Gastroesophageal sphincter (tissue), 4 donors: Measurements from ENCODE around the gene DPYD. TPM values are rescaled to one million over a fixed set of nuclear protein-coding genes. Genes with fewer than 3 reads are reported as not detected.

Experiments used
- ATAC-seq: fragments of 150-250 bp; one replicate; pipeline ENCODE4 v1.9.1; 2016; ENCODE audit warnings: mild to moderate bottlenecking, moderate library complexity
- H3K27ac ChIP-seq, 4 donors: fragments of 200-600 bp; sonication (generic) in 3 of 4; 1 replicate in 3 of 4; 2 replicates in 1 of 4; pipeline ENCODE4 v1.5.1; 2016 to 2019
- H3K27me3 ChIP-seq: fragments of 200-600 bp; sonication (generic); one replicate; pipeline ENCODE4 v1.5.1; 2019
- H3K36me3 ChIP-seq, 2 donors: fragments of 200-600 bp; sonication (generic); one replicate each; pipeline ENCODE4 v1.5.1; 2019; ENCODE audit warnings: control low read depth in 1 of 2
- H3K4me1 ChIP-seq, 3 donors: fragments of 200-600 bp; sonication (generic); 1 replicate in 2 of 3; 2 replicates in 1 of 3; pipeline ENCODE4 v1.5.1; 2016 to 2019; ENCODE audit warnings: control low read depth in 2 of 3
- H3K4me3 ChIP-seq, 2 donors: fragments of 200-600 bp; sonication (generic); one replicate each; pipeline ENCODE4 v1.5.1; 2019; ENCODE audit warnings: mild to moderate bottlenecking in 1 of 2, moderate library complexity in 1 of 2
- H3K9me3 ChIP-seq, 3 donors: fragments of 200-600 bp; sonication (generic); one replicate each; pipeline ENCODE4 v1.5.1; 2017 to 2019; ENCODE audit warnings: control low read depth in 2 of 3
- CTCF ChIP-seq, 4 experiments: fragments of 200-600 bp in 2 of 4; fragments of 450-650 bp in 2 of 4; sonication (generic) in 1 of 4; IDR thresholded peaks; one replicate each; pipeline ENCODE4 v1.5.1; 2017 to 2019; ENCODE audit warnings: antibody characterized with exemption in 4 of 4, mild to moderate bottlenecking in 2 of 4, moderate library complexity in 2 of 4
- EP300 ChIP-seq: sonication (generic); formaldehyde crosslinking; IDR thresholded peaks from one replicate; pipeline ENCODE4 v1.6.1; 2017; ENCODE audit warnings: antibody characterized with exemption, mild to moderate bottlenecking
- POLR2A ChIP-seq, 2 donors: fragments of 450-650 bp; IDR thresholded peaks; one replicate each; pipeline ENCODE4 v1.6.1; 2017; ENCODE audit warnings: antibody characterized with exemption in 2 of 2, mild to moderate bottlenecking in 2 of 2, moderate library complexity in 1 of 2
- POLR2AphosphoS5 ChIP-seq: sonication (generic); formaldehyde crosslinking; IDR thresholded peaks from one replicate; pipeline ENCODE4 v1.6.1; 2017; ENCODE audit warnings: antibody characterized with exemption
- WGBS, 2 donors: methylation state at CpG; one replicate each; pipeline ENCODE4 v1.1.5; 2018; ENCODE audit warnings: low coverage in 1 of 2; 5-methylcytosine and 5-hydroxymethylcytosine counted together
- total RNA-seq, 4 donors: library from RNA; depleted of rRNA; stranded (reverse); fragments of >200 nt; gene quantifications; one replicate each; pipeline ENCODE4 v1.1.0, GENCODE V29; 2016

Gene DPYD
- total RNA-seq, 4 donors from 2014 or later: 31.2 to 53.0 (median 43.2) TPM

DNA sequence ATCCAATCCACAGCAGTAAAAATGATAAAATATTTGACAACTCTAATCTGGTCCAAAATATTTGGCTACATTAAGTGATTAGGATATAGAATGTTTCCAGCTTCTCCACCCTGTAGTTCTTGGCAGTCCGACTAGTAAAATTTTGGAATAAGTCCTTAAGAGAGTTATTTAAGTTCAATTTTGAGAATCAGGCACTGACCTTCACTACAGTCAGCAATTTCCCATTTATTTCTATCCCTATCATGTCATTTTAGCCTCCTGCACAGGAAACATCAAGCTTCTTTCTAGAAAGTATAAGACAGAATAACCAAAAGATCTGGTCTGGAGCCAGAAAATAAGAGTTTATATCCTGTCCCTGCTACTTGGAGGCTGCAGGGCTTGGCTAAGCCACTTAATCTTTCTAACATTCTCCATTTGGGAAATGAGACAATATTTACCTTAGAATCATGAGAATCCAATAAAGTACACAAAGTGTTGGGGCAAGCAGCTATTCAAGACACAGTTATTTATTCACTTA lies 162.2 kb downstream of the DPYD start:
- TF ChIP-seq EP300 (no peak), POLR2A (IDR thresholded peaks at IDR 0.05) (no peak), CTCF (IDR thresholded peaks at IDR 0.05) (no peak), POLR2AphosphoS5 (no peak)
- H3K27me3 ChIP-seq: no peaks in the 10 kb centered on the region
- H3K4me3 ChIP-seq: no peak overlapping the region
- no peak overlapping the region for H3K27ac ChIP-seq
- ATAC-seq: no peak
- WGBS, 2 donors: 14 to 19% methylated on average over 1 of the region's 1 CpG
- no peaks in the 10 kb centered on the region for H3K9me3 ChIP-seq
- H3K4me1 ChIP-seq: peaks cover 6 to 10% (median 7%) of the 10 kb centered on the region in 3 donors
- H3K36me3 ChIP-seq: no peaks in the 10 kb centered on the region

DNA sequence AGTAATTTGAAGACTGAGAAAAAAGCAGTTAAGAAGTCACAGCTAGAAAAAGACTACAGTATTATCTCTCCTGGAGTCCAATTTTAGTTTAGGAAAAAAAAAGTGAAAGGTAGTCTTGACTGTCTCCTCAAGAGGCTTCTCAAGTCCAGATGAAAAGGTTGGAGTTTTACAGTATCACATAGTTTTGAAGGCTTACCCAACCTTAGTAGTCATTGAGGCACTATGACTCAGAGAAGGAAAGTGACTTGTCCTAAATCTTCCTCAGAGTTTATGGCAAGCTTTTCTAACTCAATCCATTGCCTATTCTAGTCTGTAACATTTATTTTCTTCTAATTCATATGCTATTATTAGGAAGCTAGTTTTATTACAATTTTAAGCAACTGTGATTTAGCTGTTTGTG lies 174.9 kb downstream of the DPYD start:
- Histone ChIP-seq H3K4me1 (no peaks in the 10 kb centered on the region), H3K4me3 (no peak overlapping the region), H3K9me3 (no peaks in the 10 kb centered on the region), H3K27ac (no peak overlapping the region), H3K36me3 (no peaks in the 10 kb centered on the region), H3K27me3 (no peaks in the 10 kb centered on the region)
- ATAC-seq: no peak
- TF ChIP-seq EP300: no peak
- TF ChIP-seq CTCF (IDR thresholded peaks at IDR 0.05): no peak
- no peak for TF ChIP-seq POLR2AphosphoS5
- no peak for TF ChIP-seq POLR2A (IDR thresholded peaks at IDR 0.05)

- Histone ChIP-seq H3K4me1 (no peaks in the 10 kb centered on the region), H3K4me3 (no peak overlapping the region), H3K9me3 (no peaks in the 10 kb centered on the region), H3K27me3 (no peaks in the 10 kb centered on the region), H3K36me3 (no peaks in the 10 kb centered on the region), H3K27ac (no peak overlapping the region)
- no peak for TF ChIP-seq POLR2A (IDR thresholded peaks at IDR 0.05)
- TF ChIP-seq EP300: no peak
- TF ChIP-seq POLR2AphosphoS5: no peak
- TF ChIP-seq CTCF (IDR thresholded peaks at IDR 0.05): no peak
- ATAC-seq: no peak
Observed at GRCh38 chr1:97744977-97745376, 175.9 kb downstream of the DPYD start.

DNA sequence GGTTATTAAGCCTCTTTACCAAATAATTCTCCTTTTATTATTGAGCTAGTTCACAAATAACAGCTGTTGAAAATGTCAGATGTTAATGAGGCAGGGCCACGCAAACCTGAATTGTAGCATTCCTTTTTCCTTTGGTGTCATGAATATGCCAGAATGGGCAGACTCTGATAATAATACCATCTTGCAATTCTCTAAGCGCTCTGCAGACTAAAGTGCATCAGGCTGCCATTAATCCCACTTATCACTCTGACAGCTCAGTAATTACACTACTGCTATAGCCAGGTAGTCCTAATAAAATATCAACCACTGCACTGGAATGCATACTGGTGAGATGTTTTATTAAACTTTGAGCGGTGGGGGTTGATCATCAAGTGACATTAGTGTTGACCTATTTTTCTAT lies 177.7 kb downstream of the DPYD start:
- H3K36me3 ChIP-seq: no peaks in the 10 kb centered on the region
- H3K27ac ChIP-seq: no peak overlapping the region
- H3K4me1 ChIP-seq: no peaks in the 10 kb centered on the region
- no peak for TF ChIP-seq CTCF (IDR thresholded peaks at IDR 0.05)
- TF ChIP-seq POLR2AphosphoS5: no peak
- no peak for TF ChIP-seq EP300
- no peak for TF ChIP-seq POLR2A (IDR thresholded peaks at IDR 0.05)
- H3K27me3 ChIP-seq: no peaks in the 10 kb centered on the region
- no peak for ATAC-seq
- no peak overlapping the region for H3K4me3 ChIP-seq
- WGBS, 2 donors: 98 to 100% methylated on average over 3 of the region's 3 CpGs
- H3K9me3 ChIP-seq: no peaks in the 10 kb centered on the region

GRCh38 chr1:97740891-97741290 lies 179.9 kb downstream of the DPYD start:
- H3K4me1 ChIP-seq: no peaks in the 10 kb centered on the region

More at GRCh38 chr1:97740891-97741290, 179.9 kb downstream of the DPYD start:
- WGBS, 2 donors: 80% methylated on average over 1 of the region's 1 CpG; no CpG with 5 or more reads in 1 of the 2 donors
- Histone ChIP-seq H3K9me3 (no peaks in the 10 kb centered on the region), H3K36me3 (no peaks in the 10 kb centered on the region), H3K27me3 (no peaks in the 10 kb centered on the region), H3K27ac (no peak overlapping the region), H3K4me3 (no peak overlapping the region)
- no peak for ATAC-seq
- TF ChIP-seq POLR2AphosphoS5: no peak
- no peak for TF ChIP-seq POLR2A (IDR thresholded peaks at IDR 0.05)
- TF ChIP-seq CTCF (IDR thresholded peaks at IDR 0.05): no peak
- no peak for TF ChIP-seq EP300
